NCI-H460 (cell line): ENCODE measurements around the gene CD3D. TPM values are rescaled to one million over a fixed set of nuclear protein-coding genes. Genes with fewer than 3 reads are reported as not detected.

Experiments used
- DNase-seq: peaks from one replicate; pipeline ENCODE4 v3.0.0-alpha.2; 2016; ENCODE audit warnings: low read depth; ENCODE audit errors: extremely low read depth
- small RNA-seq, 2 experiments: library from RNA; depleted of rRNA; stranded (forward); fragments of <200 nt; gene quantifications; one replicate each; pipeline ENCODE3, GENCODE V24; 2014
- total RNA-seq: library from RNA; depleted of rRNA; stranded (reverse); fragments of >200 nt; shearing (Covaris generic); gene quantifications from 2 replicates; pipeline ENCODE4 v1.2.3, GENCODE V29; 2014; rRNA removed

CD3D gene
- total RNA-seq, 1 experiment from 2014 or later, result not detected

DNA sequence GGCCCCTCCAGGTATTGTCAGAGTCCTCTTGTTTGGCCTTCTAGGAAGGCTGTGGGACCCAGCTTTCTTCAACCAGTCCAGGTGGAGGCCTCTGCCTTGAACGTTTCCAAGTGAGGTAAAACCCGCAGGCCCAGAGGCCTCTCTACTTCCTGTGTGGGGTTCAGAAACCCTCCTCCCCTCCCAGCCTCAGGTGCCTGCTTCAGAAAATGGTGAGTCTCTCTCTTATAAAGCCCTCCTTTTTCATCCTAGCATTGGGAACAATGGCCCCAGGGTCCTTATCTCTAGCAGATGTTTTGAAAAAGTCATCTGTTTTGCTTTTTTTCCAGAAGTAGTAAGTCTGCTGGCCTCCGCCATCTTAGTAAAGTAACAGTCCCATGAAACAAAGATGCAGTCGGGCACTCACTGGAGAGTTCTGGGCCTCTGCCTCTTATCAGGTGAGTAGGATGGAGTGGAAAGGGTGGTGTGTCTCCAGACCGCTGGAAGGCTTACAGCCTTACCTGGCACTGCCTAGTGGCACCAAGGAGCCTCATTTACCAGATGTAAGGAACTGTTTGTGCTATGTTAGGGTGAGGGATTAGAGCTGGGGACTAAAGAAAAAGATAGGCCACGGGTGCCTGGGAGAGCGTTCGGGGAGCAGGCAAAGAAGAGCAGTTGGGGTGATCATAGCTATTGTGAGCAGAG is 37.8 kb downstream of the CD3D start, which contains the start of gene CD3E:
Gene CD3E (plus strand): TSS at position 163 of the 681 bp plus-strand sequence. CDS start 223 bp downstream, at position 386.
- no peak for DNase-seq

DNA sequence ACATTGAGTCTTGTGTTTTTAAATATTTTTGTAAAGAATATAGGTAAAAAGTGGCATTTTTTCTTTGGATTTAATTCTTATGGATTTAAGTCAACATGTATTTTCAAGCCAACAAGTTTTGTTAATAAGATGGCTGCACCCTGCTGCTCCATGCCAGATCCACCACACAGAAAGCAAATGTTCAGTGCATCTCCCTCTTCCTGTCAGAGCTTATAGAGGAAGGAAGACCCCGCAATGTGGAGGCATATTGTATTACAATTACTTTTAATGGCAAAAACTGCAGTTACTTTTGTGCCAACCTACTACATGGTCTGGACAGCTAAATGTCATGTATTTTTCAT is 38.3 kb downstream of the CD3D start:
- no peak for DNase-seq

DNA sequence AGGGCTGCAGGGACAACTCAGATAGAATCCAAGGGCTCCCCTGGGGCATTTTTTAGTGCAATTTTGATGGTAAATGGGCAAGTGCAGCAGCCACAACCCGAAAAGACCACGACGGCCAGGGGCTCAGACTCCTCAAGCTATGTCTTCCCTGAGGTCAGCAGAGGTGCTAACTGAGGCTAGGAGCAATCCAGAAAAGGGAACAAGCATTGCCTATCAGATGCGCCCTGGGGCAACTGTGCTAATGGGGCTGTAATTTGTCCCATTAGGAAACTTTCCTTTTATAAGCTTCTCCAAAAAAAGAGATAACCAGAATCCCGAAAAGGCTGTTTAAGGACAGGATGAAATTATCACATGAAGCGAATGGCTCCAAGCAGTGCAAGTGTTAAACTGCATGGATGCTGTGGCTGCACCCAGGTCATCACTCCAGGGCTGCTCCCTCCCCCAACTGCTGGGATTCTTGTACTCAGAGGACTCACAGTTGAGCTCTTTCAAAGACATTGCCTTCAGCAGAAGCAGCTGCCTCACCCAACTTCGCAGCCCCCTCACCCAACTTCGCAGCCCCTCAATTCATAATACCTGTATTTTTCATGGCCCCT is 40.8 kb downstream of the CD3D start:
- DNase-seq, result no peak

DNA sequence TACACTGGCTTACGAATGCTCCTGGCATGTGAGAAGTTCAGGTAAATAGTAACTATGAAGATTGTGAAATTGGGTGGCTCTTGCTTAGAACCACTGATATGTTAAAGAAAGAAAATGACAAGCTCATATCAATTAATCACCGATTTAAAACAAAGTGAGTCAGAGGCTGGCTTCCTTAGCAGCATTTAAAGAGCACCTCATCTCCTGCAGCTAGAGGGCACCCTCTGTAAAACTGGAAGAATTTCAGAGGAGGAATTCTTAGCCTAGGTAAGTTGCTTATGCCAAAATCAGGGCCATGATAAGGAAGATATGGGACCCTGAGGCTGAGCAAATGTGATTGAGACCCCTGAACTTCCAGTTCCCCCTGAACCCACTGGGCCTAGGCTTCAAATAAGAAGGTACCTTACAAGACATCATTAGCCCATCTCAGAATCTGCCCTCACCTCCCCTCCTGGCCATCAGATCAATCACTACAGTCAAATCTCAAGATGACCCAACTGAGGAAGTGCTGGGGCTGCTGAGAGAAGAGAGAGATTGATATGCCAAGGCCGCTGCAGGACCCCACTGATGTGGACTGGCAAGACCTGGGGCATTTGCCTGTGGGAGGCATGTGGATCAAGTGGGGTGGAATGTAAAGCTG is 46.6 kb downstream of the CD3D start:
- DNase-seq, result no peak

DNA sequence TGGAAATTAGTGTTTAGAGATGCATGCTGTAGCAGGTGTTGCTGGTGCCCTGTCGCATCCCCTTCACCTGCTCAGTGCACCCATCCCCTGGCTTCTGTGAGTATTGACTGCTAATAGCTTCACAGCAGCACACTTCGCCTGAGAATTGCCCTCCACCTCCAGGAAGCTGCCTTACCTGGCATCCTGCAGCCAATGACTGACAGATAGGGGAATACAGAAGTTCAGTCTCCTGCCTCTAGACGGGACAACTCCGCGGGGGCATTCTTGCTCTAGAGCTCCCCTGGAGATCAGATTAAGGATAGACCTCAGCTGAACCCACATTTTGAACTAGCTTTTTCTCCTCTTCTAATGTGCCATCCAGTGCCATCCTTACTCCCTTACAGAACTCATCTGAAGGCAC is 47.3 kb downstream of the CD3D start:
- no peak for DNase-seq

DNA sequence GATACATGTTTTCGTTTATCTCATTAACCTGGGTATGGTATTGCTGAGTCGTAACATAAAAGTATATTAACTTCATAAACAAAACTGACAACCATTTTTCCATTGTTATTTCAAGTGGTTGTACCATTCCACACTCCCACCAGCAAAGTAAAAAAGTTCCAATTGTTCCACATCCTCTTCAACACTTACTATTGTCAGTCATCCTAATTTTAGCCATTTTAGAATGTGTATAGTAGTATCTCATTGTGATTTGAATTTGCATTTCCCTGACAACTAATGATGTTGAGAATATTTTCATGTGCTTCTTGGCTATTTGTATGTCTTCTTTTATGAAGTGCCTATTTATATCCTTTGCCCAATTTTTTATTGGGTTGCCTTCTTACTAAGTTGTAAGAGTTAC is 48.5 kb downstream of the CD3D start:
- no peak for DNase-seq

DNA sequence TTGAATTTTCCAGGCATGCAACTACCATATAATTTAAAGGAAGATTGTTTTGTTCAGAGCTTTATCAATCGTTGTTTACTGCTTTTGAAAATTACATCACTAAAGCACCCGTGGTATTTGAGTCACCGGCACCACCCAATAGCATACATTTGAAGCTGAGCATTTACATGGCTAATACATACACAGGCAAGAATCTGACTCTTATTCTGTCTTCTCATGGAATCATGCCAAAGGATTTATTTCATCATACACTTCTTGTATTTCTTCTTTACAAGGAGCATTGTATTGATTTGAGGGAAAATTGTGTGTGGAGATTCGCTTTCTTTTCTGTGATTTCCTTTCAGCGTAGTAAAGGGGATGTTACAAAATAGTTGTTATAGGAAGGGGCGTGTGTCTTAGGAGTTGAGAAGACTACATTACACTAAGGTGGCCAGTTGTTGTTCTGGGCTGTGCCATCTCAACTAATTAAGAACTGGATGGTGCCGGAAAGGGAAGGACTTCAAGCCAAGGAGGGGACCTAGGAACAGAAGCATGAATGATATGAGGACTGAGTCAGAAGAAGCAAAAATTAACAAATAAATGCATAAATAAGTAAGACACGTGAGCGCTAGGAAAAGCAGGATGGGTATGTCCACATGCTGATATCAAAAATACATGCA is 50.9 kb downstream of the CD3D start:
- DNase-seq, result no peak

DNA sequence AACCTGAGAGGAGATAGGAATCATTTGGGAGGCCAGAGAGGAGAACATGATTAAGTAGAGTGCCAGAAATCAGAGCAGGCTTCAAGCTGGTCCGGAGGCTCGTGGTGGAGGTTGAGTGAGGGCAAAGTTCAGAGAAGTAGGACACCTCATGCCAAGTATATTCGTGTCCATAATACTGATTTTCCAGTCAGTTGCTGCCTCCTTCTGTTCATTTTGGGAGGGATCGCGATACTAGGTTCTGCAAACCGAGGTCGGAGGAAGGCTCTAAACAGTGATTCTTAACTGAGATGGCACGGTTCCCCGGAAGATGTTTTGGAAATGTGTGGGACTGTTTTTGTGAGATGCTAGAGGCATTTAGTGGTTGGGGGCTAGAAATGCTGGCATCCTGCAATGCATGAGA is 51.6 kb downstream of the CD3D start:
- no peak for DNase-seq

DNA sequence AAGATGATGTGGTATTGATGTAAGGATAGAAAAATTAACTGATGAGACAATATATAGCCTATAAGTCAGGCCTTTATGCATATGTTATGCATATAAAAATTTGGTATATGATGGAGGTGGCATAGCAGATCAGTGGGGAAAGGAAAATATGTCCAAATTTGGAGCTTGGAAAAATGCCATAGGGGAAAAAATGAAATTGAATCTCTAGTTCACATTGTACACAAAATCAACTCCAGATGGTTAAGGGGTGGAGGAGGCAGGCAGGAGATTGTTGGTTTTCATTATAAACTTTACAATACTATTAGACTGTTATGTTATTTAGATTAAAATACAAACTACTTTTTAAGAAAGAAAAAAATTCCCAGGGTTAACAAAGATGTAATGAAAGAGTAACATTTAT is 53.1 kb downstream of the CD3D start:
- no peak for DNase-seq

Small RNA genes lying within 50 kb of the gene (small RNA-seq; reads per million reads assigned to genes)
- gene AP001582.1, result 0 reads per million in 2 experiments

Other genes with a start within 250 kb of the CD3D start
- gene SCN4B, start 189.9 kb downstream of the CD3D start, total RNA-seq, result not detected in 2 replicates
- not detected in 2 replicates for gene SCN2B, start 166.1 kb downstream of the CD3D start, total RNA-seq
- not detected in 2 replicates for gene JAML, start 117.7 kb downstream of the CD3D start, total RNA-seq
- 3.4 and 3.6 TPM in 2 replicates for gene MPZL3, start 90.3 kb downstream of the CD3D start, total RNA-seq
- gene MPZL2, start 78.4 kb downstream of the CD3D start, total RNA-seq, result 0.09 and 0.79 TPM in 2 replicates
- not detected in 2 replicates for gene CD3E, start 38.0 kb downstream of the CD3D start, total RNA-seq
- gene CD3G, start 1.6 kb upstream of the CD3D start, total RNA-seq, result not detected in 2 replicates
- gene UBE4A, start 16.9 kb upstream of the CD3D start, total RNA-seq, result 45.1 and 47.6 TPM in 2 replicates
- gene ATP5MG, start 58.9 kb upstream of the CD3D start, total RNA-seq, result 155 and 161 TPM in 2 replicates
- 17.6 and 21.4 TPM in 2 replicates for gene KMT2A, start 93.8 kb upstream of the CD3D start, total RNA-seq
- gene TTC36, start 184.8 kb upstream of the CD3D start, total RNA-seq, result not detected in 2 replicates
- 0.40 TPM in 1 of 2 replicates, not detected in the other for gene TMEM25, start 188.5 kb upstream of the CD3D start, total RNA-seq
- 13.8 and 14.2 TPM in 2 replicates for gene IFT46, start 223.2 kb upstream of the CD3D start, total RNA-seq
- 105 and 109 TPM in 2 replicates for gene ARCN1, start 229.7 kb upstream of the CD3D start, total RNA-seq